Measurements from ENCODE around the gene GANC.

GRCh38 chr15:42272939-42273899 is at the start of gene GANC, which contains the start of gene TMEM87A:
- TF ChIP-seq CTCF (IDR thresholded peaks at IDR 0.05) (peak in 2 of 6 experiments; percentile 7 to 16), POLR2A (IDR thresholded peaks at IDR 0.05) (peak; percentile 29 to 96 (median 72)), POLR2AphosphoS5 (IDR thresholded peaks at IDR 0.05) (peak; percentile 80 to 93), EP300 (IDR thresholded peaks at IDR 0.05) (peak; percentile 10 to 85 (median 66))

Data from upper lobe of left lung (tissue), 4 donors.